ENCODE measurements around the gene WASHC2C.
"Not testable (repeated sequence)": the region's sequence is repeated elsewhere in the genome, so short reads cannot be mapped to it uniquely, and the experiment has no call there.

WASHC2C gene

GRCh38 chr10:45811075-45811474 is 84.0 kb downstream of the WASHC2C start:
- no peak for DNase-seq (ENCODE audit: low spot score)
- in situ Hi-C loops (cut with MboI; ENCODE audit: low sequenced_read_pairs, unreplicated experiment) = no loop called here
- TF ChIP-seq, protein P1, sequence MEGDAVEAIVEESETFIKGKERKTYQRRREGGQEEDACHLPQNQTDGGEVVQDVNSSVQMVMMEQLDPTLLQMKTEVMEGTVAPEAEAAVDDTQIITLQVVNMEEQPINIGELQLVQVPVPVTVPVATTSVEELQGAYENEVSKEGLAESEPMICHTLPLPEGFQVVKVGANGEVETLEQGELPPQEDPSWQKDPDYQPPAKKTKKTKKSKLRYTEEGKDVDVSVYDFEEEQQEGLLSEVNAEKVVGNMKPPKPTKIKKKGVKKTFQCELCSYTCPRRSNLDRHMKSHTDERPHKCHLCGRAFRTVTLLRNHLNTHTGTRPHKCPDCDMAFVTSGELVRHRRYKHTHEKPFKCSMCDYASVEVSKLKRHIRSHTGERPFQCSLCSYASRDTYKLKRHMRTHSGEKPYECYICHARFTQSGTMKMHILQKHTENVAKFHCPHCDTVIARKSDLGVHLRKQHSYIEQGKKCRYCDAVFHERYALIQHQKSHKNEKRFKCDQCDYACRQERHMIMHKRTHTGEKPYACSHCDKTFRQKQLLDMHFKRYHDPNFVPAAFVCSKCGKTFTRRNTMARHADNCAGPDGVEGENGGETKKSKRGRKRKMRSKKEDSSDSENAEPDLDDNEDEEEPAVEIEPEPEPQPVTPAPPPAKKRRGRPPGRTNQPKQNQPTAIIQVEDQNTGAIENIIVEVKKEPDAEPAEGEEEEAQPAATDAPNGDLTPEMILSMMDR (IDR thresholded peaks at IDR 0.05; ENCODE audit: borderline replicate concordance, control extremely low read depth, extremely low read depth, insufficient read depth, missing control alignments) = no peak

DNA sequence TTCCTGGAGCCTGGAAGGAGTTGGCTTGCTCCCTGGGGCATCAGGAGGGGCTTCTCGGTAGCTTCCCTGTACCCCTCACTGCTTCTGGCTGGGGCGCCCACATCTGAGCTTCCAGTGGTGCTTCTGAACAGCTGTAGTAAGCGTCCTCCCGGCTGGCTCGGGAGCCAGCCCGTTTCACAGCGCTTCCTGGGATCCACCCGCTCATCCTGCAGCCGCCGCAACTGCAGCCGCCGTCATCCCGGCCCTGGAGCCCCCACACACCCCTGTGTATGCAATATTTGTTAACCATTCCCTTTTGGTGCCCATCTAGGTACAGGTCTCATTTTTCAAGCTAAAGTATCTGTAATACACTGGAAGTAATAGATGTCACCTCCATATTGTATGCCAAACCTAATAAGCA is 85.9 kb downstream of the WASHC2C start:
- in situ Hi-C loops (cut with MboI; ENCODE audit: low sequenced_read_pairs, unreplicated experiment); DNase-seq (ENCODE audit: low spot score): not testable (repeated sequence)

- DNase-seq (ENCODE audit: low spot score); in situ Hi-C loops (cut with MboI; ENCODE audit: low sequenced_read_pairs, unreplicated experiment): not testable (repeated sequence)
Measured at GRCh38 chr10:45814146-45814545, 87.1 kb downstream of the WASHC2C start.

GRCh38 chr10:45817130-45817859 is 90.2 kb downstream of the WASHC2C start:
- TF ChIP-seq, protein P1 (IDR thresholded peaks at IDR 0.05; ENCODE audit: borderline replicate concordance, control extremely low read depth, extremely low read depth, insufficient read depth, missing control alignments) = no peak
- in situ Hi-C loops (cut with MboI; ENCODE audit: low sequenced_read_pairs, unreplicated experiment) = no loop called here
- DNase-seq (ENCODE audit: low spot score) = no peak

GRCh38 chr10:45817912-45818311 is 90.8 kb downstream of the WASHC2C start:
- TF ChIP-seq, protein P1 (IDR thresholded peaks at IDR 0.05; ENCODE audit: borderline replicate concordance, control extremely low read depth, extremely low read depth, insufficient read depth, missing control alignments) = no peak
- in situ Hi-C loops (cut with MboI; ENCODE audit: low sequenced_read_pairs, unreplicated experiment) = no loop called here
- DNase-seq (ENCODE audit: low spot score) = no peak

- in situ Hi-C loops (cut with MboI; ENCODE audit: low sequenced_read_pairs, unreplicated experiment) = no loop called here
- no peak for DNase-seq (ENCODE audit: low spot score)
- TF ChIP-seq, protein P1 (IDR thresholded peaks at IDR 0.05; ENCODE audit: borderline replicate concordance, control extremely low read depth, extremely low read depth, insufficient read depth, missing control alignments) = no peak
Measured at GRCh38 chr10:45819552-45819951, 92.5 kb downstream of the WASHC2C start.

DNA sequence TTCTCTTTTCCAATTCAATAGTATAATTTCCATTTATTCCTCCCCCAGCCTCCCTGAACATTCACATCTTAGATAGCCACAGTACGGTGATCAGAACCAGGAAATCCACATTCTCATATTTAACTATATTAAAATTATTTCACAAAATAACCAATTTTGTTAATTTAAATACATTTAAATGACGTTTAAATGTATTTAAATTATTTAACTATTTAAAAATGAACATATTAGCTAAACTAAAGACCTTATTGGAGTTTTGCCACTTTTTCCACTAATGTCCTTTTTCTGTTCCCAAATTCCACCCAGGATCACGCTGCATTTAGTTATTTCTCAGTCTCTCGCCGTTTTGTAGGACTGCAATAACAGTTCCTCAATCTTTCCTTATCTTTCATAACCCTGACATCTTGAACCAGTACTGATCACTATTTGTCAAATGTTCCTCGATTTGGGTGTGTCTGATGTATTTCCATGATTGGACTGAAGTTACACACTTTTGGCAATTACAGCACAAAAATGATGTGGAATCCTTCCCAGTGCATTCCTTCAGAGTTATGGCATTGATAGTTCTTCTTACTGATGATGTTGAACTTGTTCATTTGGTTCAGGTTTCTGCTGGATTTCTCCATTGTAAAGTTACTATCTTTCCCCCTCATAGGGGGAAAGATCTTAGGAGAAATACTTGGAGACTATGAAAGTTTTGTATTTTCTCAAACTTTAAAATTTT is 93.2 kb downstream of the WASHC2C start:
- in situ Hi-C loops (cut with MboI; ENCODE audit: low sequenced_read_pairs, unreplicated experiment); DNase-seq (ENCODE audit: low spot score): not testable (repeated sequence)

- in situ Hi-C loops (cut with MboI; ENCODE audit: low sequenced_read_pairs, unreplicated experiment); DNase-seq (ENCODE audit: low spot score): not testable (repeated sequence)
Measured at GRCh38 chr10:45822918-45823317, 95.9 kb downstream of the WASHC2C start.

All from GM13976 (cell line).